Activated CD4-positive, CD25-positive, alpha-beta regulatory T cell (primary cell): ENCODE results near the gene SOCS7.
"Not testable (repeated sequence)": the region's sequence is repeated elsewhere in the genome, so short reads cannot be mapped to it uniquely, and the experiment has no call there.

Source experiments
- DNase-seq, 4 experiments: peaks; one replicate each; lab custom pipeline; 2025; lab: John Stamatoyannopoulos, UW

The SOCS7 gene

GRCh38 chr17:38421871-38422827, 70.5 kb downstream of the SOCS7 start:
- no peak for DNase-seq

GRCh38 chr17:38424297-38424972, 72.8 kb downstream of the SOCS7 start:
- no peak for DNase-seq

GRCh38 chr17:38425031-38425430, 73.4 kb downstream of the SOCS7 start:
- no peak for DNase-seq

GRCh38 chr17:38425744-38426143, 74.1 kb downstream of the SOCS7 start:
- no peak for DNase-seq

GRCh38 chr17:38426441-38426840, 74.8 kb downstream of the SOCS7 start:
- DNase-seq = no peak

GRCh38 chr17:38427160-38427949, 75.7 kb downstream of the SOCS7 start:
- DNase-seq = no peak

- peak in 2 of 4 experiments; percentile 16 to 19 for DNase-seq
Measured at GRCh38 chr17:38428112-38428642, 76.5 kb downstream of the SOCS7 start, which contains the start of gene ARHGAP23. Gene ARHGAP23 (plus strand): TSS chr17:38428464. CDS start chr17:38428486, 22 bp downstream.

GRCh38 chr17:38428643-38429371, 77.2 kb downstream of the SOCS7 start:
- DNase-seq = no peak

GRCh38 chr17:38429476-38430100, 77.9 kb downstream of the SOCS7 start:
- no peak for DNase-seq

- DNase-seq = no peak
Measured at GRCh38 chr17:38430316-38430715, 78.7 kb downstream of the SOCS7 start.

- no peak for DNase-seq
Measured at GRCh38 chr17:38430822-38431221, 79.2 kb downstream of the SOCS7 start.

- no peak for DNase-seq
Measured at GRCh38 chr17:38431346-38432145, 79.9 kb downstream of the SOCS7 start.

- DNase-seq = no peak
Measured at GRCh38 chr17:38434178-38434665, 82.6 kb downstream of the SOCS7 start.

GRCh38 chr17:38435795-38436194, 84.2 kb downstream of the SOCS7 start:
- DNase-seq = no peak

GRCh38 chr17:38436386-38436785, 84.7 kb downstream of the SOCS7 start:
- DNase-seq = no peak

GRCh38 chr17:38437313-38437712, 85.7 kb downstream of the SOCS7 start:
- DNase-seq = not testable (repeated sequence)

GRCh38 chr17:38439436-38439835, 87.8 kb downstream of the SOCS7 start:
- no peak for DNase-seq

GRCh38 chr17:38440614-38441397, 89.2 kb downstream of the SOCS7 start:
- DNase-seq = no peak
